NOMO-1 treated with DMSO at 0.1 percent for 48 hours (cell line): ENCODE results near the gene ZNF197.
"Not testable (repeated sequence)": the region's sequence is repeated elsewhere in the genome, so short reads cannot be mapped to it uniquely, and the experiment has no call there.

Experiments
- DNase-seq: peaks from one replicate; lab custom pipeline; 2025; ENCODE audit not compliant: unreplicated experiment; lab: John Stamatoyannopoulos, UW

Gene ZNF197

DNA sequence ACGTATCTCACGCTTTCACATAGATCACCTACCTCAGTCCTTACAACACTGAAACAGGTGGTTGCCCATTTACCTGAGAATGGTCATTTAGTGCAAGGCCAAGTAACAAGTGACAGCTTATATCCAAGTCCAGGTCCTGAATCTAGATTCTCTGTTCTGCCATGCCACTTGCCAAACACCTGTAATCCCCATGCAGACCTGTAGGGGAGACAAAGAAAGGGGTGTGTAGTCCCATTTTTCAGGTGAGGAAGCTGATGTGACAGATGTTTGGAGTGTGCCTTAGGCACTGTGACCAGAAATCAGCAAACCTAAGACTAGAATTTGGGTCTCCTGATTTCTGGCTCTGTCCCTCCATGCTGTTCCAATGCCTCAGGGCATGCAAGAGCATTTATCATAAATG is 36.4 kb downstream of the ZNF197 start:
- DNase-seq = no peak

GRCh38 chr3:44665173-44665572 is 40.3 kb downstream of the ZNF197 start:
- no peak for DNase-seq

- DNase-seq = no peak
These were observed 41.5 kb downstream of the ZNF197 start for GRCh38 chr3:44666346-44666745.

GRCh38 chr3:44669760-44670159 is 44.9 kb downstream of the ZNF197 start:
- DNase-seq = no peak

DNA sequence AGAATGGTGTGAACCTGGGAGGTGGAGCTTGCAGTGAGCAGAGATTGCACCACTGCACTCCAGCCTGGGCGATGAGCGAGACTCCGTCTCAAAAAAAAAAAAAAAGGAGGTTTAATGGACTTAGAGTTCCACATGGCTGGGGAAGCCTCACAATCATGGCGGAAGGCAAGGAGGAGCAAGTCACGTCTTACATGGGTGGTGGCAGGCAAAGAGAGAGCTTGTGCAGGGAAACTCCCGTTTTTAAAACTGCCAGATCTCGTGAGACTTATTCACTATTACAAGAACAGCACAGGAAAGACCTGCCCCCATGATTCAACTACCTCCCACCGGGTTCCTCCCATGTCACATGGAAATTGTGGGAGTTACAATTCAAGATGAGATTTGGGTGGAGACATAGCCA is 48.6 kb downstream of the ZNF197 start:
- DNase-seq = not testable (repeated sequence)

- DNase-seq = no peak
These were observed 49.4 kb downstream of the ZNF197 start for GRCh38 chr3:44674211-44674610.

DNA sequence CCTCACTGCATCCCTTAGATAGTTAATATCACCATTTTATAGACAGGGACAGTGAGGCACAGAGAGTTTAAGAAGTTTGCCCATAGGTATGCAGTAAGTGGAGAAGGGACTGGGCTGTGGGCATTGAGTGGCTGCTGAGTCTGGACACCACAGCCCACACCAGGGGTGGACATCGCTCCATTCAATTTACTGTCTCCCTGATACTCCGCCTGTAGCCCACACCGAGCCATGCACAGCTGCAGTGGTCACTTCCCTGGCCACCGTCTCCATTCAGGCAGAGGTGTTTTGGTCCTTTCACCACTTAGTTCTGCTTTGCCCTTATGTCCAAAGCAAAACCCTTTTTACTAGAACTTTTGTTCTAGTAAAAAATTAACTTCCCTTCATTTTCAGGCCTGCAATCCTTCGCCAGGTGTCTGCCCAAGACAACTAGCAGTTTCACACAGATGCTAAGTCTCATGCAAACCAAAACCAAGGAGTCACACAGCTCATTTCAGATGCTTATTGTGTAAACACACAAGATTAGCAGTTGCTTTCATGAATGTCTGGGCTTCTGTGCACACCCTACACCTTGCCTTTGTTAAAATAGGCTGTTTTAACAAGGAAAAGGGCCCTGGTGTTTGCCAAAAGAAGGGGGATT is 53.8 kb downstream of the ZNF197 start:
- no peak for DNase-seq

- DNase-seq = no peak
These were observed 56.2 kb downstream of the ZNF197 start for GRCh38 chr3:44680921-44681455.

GRCh38 chr3:44682182-44682896 is 57.5 kb downstream of the ZNF197 start:
- no peak for DNase-seq

DNA sequence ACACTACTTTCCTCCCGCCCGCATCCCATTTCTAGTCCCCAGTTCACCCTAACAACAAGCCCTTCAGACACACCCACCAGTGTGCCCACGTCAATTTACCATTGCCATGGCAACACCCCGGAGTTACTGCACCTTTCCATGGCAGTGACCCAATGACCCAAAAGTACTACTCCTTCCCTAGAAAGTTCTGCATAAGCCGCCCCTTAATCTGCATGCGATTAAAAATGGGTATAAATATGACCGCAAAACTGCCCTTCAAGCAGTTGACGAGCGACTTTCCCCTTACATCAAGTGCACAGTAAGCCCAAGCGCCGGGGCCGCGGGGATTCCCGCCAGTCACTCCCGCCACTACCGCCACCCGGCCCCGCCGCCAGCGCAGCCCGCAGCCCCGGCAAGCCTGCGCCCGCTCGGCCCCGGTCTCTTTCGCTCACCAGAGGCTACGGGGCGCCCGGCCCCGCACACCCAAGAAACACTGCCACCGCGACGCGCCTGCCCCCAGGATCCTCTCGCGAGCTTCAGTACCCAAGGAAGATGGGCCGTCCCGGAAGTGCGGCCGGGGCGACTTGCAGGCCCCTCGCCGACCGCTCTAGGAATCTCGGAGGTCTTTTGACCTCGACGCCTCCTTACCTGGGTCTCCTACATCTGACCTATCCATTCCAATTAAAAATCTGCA is 60.4 kb downstream of the ZNF197 start:
- peak; percentile 64 for DNase-seq

GRCh38 chr3:44687898-44688297 is 63.1 kb downstream of the ZNF197 start:
- no peak for DNase-seq
